A549 (cell line): ENCODE measurements around the gene TYW1B. TPM values are rescaled to one million over a fixed set of nuclear protein-coding genes. Genes with fewer than 3 reads are reported as not detected.
A peak's percentile ranks its signal among the peaks of the same experiment; 100 is the strongest.
"Not testable (repeated sequence)": the region's sequence is repeated elsewhere in the genome, so short reads cannot be mapped to it uniquely, and the experiment has no call there.

Experiments
- ATAC-seq, 2 experiments: fragments of 200-7000 bp in 1 of 2; fragments of >200 bp in 1 of 2; cut with Nextera tagmentation in 1 of 2; cut with Tn5 transposase in 1 of 2; 3 replicates each; pipeline versions ENCODE4 v1.8.0 to v1.9.1; 2018 to 2020; ENCODE audit warnings: mild to moderate bottlenecking in 1 of 2, moderate library complexity in 1 of 2
- CTCF ChIA-PET: fragments of 300-600 bp; sonication (Branson Sonifier 250); formaldehyde crosslinking; extraction: SDS; loops from one replicate; lab custom pipeline; 2021; ENCODE audit warnings: antibody characterized with exemption, inconsistent platforms; lab: Yijun Ruan, JAX
- POLR2A ChIA-PET: fragments of 350-600 bp; formaldehyde crosslinking; extraction: SDS; loops from one replicate; lab custom pipeline; 2021; ENCODE audit warnings: antibody characterized with exemption, inconsistent platforms; lab: Yijun Ruan, JAX
- DNase-seq, 2 experiments: peaks; one replicate each; pipeline versions ENCODE4 v3.0.0 to v3.0.0-alpha.2; 2011 to 2016; ENCODE audit warnings: low read depth in 1 of 2, low spot score in 1 of 2
- FAIRE-seq: peaks from 2 replicates; lab custom pipeline; 2011; peaks lifted over from hg19 to GRCh38; lab: Jason Lieb, UNC
- H3K27ac ChIP-seq, 2 experiments: fragments of >200 bp; sonication (Bioruptor Twin); formaldehyde crosslinking; 3 replicates each; pipeline ENCODE4 v1.5.1; 2016 to 2017
- H3K4me1 ChIP-seq: fragments of >200 bp; sonication (Bioruptor Twin); formaldehyde crosslinking; 3 replicates; pipeline ENCODE4 v1.6.1; 2016
- H3K4me2 ChIP-seq: fragments of >200 bp; sonication (Bioruptor Twin); formaldehyde crosslinking; 3 replicates; pipeline ENCODE4 v1.6.1; 2016
- H3K4me3 ChIP-seq: fragments of >200 bp; sonication (Bioruptor Twin); formaldehyde crosslinking; 3 replicates; pipeline ENCODE4 v1.5.1; 2016
- H3K9me3 ChIP-seq: fragments of >200 bp; sonication (Bioruptor Twin); formaldehyde crosslinking; 3 replicates; pipeline ENCODE4 v1.6.1; 2016
- ATOH8 ChIP-seq: fragments of 250-450 bp; sonication (Bioruptor Pico); IDR thresholded peaks from 2 replicates; pipeline ENCODE4 v1.5.0; 2020; ENCODE audit warnings: low read depth, mild to moderate bottlenecking, moderate library complexity
- BCL3 ChIP-seq: fragments of >200 bp; sonication (Bioruptor Twin); formaldehyde crosslinking; IDR thresholded peaks from 3 replicates; pipeline ENCODE4 v1.6.1; 2016
- CHD2 ChIP-seq: fragments of 150-350 bp; IDR thresholded peaks from 2 replicates; pipeline ENCODE4 v1.6.1; 2014; ENCODE audit warnings: low read length; ENCODE audit not compliant: partially characterized antibody
- E2F6 ChIP-seq: IDR thresholded peaks from 2 replicates; pipeline ENCODE4 v1.6.1; 2012; ENCODE audit warnings: low read depth, borderline replicate concordance
- EHF ChIP-seq: fragments of 250-450 bp; sonication (Bioruptor Pico); IDR thresholded peaks from 2 replicates; pipeline ENCODE4 v1.5.0; 2020; ENCODE audit warnings: mild to moderate bottlenecking
- EP300 ChIP-seq, 2 experiments: fragments of >200 bp; sonication (Bioruptor Twin); formaldehyde crosslinking; IDR thresholded peaks; 2 replicates in 1 of 2; 3 replicates in 1 of 2; pipeline ENCODE4 v1.6.1; 2016 to 2017
- HEYL ChIP-seq: fragments of 250-450 bp; sonication (Bioruptor Pico); IDR thresholded peaks from 2 replicates; pipeline ENCODE4 v1.8.0; 2021; ENCODE audit warnings: mild to moderate bottlenecking, moderate library complexity
- JUN ChIP-seq, 2 experiments: fragments of >200 bp; sonication (Bioruptor Twin); formaldehyde crosslinking; IDR thresholded peaks; 2 replicates in 1 of 2; 3 replicates in 1 of 2; pipeline ENCODE4 v1.6.1; 2016 to 2017
- MYC ChIP-seq: IDR thresholded peaks from 2 replicates; pipeline ENCODE4 v1.6.1; 2012; ENCODE audit warnings: mild to moderate bottlenecking, inconsistent platforms, low read length, improper control_type of control experiment, borderline replicate concordance
- NFE2L2 ChIP-seq: fragments of 150-350 bp; conservative IDR thresholded peaks from 2 replicates; pipeline ENCODE4 v1.6.1; 2014; ENCODE audit warnings: low read length
- NR3C1 ChIP-seq: fragments of >200 bp; sonication (Bioruptor Twin); formaldehyde crosslinking; IDR thresholded peaks from 3 replicates; pipeline ENCODE4 v1.6.1; 2017
- PBX3 ChIP-seq: IDR thresholded peaks from 2 replicates; pipeline ENCODE4 v1.6.1; 2012
- POLR2A ChIP-seq: IDR thresholded peaks from 2 replicates; pipeline ENCODE4 v1.6.1; 2012; ENCODE audit warnings: mild to moderate bottlenecking, low read length
- POLR2AphosphoS2 ChIP-seq: conservative IDR thresholded peaks from 2 replicates; pipeline ENCODE4 v1.6.1; 2012; ENCODE audit warnings: low read length, improper control_type of control experiment, inconsistent platforms
- USF2 ChIP-seq: fragments of 450-650 bp; IDR thresholded peaks from 2 replicates; pipeline ENCODE4 v1.6.1; 2014; ENCODE audit warnings: antibody characterized with exemption
- ZSCAN20 ChIP-seq: fragments of 250-450 bp; sonication (Bioruptor Pico); IDR thresholded peaks from 2 replicates; pipeline ENCODE4 v1.8.0; 2022; ENCODE audit warnings: mild to moderate bottlenecking, moderate library complexity
- WGBS: methylation state at CpG from one replicate; pipeline ENCODE4 v1.1.6; 2017; ENCODE audit errors: missing lambda C conversion rate; 5-methylcytosine and 5-hydroxymethylcytosine counted together
- polyA plus RNA-seq, 4 experiments: library from polyadenylated mRNA; depleted of rRNA in 3 of 4; stranded (reverse); fragments of >200 nt; fragmentation: RNase III in 1 of 4; extraction: RNeasy Plus Mini Kit Qiagen cat#74134 plus additional on column Dnase treatment in 1 of 4; gene quantifications; 2 replicates in 3 of 4; 3 replicates in 1 of 4; pipeline ENCODE4 v1.2.3, GENCODE V29; 2011 to 2017

Gene TYW1B
- polyA plus RNA-seq, 2 of the 4 experiments (the other 2 are of a cell fraction): 2.7 to 4.6 TPM

- no peak for FAIRE-seq
- POLR2A ChIA-PET: no interaction called here
- WGBS: 95% methylated on average over 8 of the region's 8 CpGs
- no peak for ATAC-seq
- CTCF ChIA-PET: no interaction called here
- no peaks in the 10 kb centered on the region for H3K4me1 ChIP-seq
- H3K27ac ChIP-seq: no peak overlapping the region
- TF ChIP-seq MYC (no peak), USF2 (no peak), HEYL (no peak), EP300 (IDR thresholded peaks at IDR 0.05) (no peak), POLR2A (no peak), POLR2AphosphoS2 (no peak), JUN (IDR thresholded peaks at IDR 0.05) (no peak), CHD2 (no peak), ATOH8 (no peak), NFE2L2 (no peak), NR3C1 (no peak), E2F6 (no peak), BCL3 (no peak), ZSCAN20 (CRISPR knock-in tag) (no peak), EHF (CRISPR knock-in tag) (no peak), PBX3 (no peak)
- no peaks in the 10 kb centered on the region for H3K9me3 ChIP-seq
- no peak overlapping the region for H3K4me2 ChIP-seq
- no peak overlapping the region for H3K4me3 ChIP-seq
- DNase-seq: no peak
Measured at GRCh38 chr7:72622532-72622931, 205.5 kb downstream of the TYW1B start.

GRCh38 chr7:72621761-72622187 lies 206.2 kb downstream of the TYW1B start:
- H3K27ac ChIP-seq, H3K9me3 ChIP-seq, ATAC-seq, CTCF ChIA-PET, H3K4me1 ChIP-seq, H3K4me2 ChIP-seq, H3K4me3 ChIP-seq, DNase-seq, POLR2A ChIA-PET: not testable (repeated sequence)
- peak; percentile 56 for FAIRE-seq
- WGBS: 62% methylated on average over 3 of the region's 3 CpGs

- POLR2A ChIA-PET, H3K4me1 ChIP-seq, CTCF ChIA-PET, H3K27ac ChIP-seq, H3K4me2 ChIP-seq, FAIRE-seq, H3K4me3 ChIP-seq, H3K9me3 ChIP-seq, DNase-seq, ATAC-seq: not testable (repeated sequence)
- 75% methylated on average over 2 of the region's 2 CpGs for WGBS
Measured at GRCh38 chr7:72620923-72621322, 207.1 kb downstream of the TYW1B start.

GRCh38 chr7:72618435-72619180 lies 209.4 kb downstream of the TYW1B start:
- POLR2A ChIA-PET, DNase-seq, CTCF ChIA-PET, FAIRE-seq, H3K27ac ChIP-seq, H3K9me3 ChIP-seq, H3K4me3 ChIP-seq, H3K4me1 ChIP-seq, H3K4me2 ChIP-seq, ATAC-seq: not testable (repeated sequence)
- WGBS: 69% methylated on average over 11 of the region's 11 CpGs

- FAIRE-seq, CTCF ChIA-PET: not testable (repeated sequence)
- WGBS: 74% methylated on average over 5 of the region's 5 CpGs
Measured at GRCh38 chr7:72609761-72610160, 218.2 kb downstream of the TYW1B start.

GRCh38 chr7:72607988-72608387 lies 220.0 kb downstream of the TYW1B start:
- DNase-seq, H3K4me2 ChIP-seq, CTCF ChIA-PET, FAIRE-seq, POLR2A ChIA-PET, H3K4me1 ChIP-seq, H3K4me3 ChIP-seq, H3K27ac ChIP-seq, ATAC-seq, H3K9me3 ChIP-seq: not testable (repeated sequence)

More at GRCh38 chr7:72609761-72610160, 218.2 kb downstream of the TYW1B start:
- H3K9me3 ChIP-seq, H3K4me2 ChIP-seq, H3K27ac ChIP-seq, H3K4me1 ChIP-seq, POLR2A ChIA-PET, H3K4me3 ChIP-seq, ATAC-seq, DNase-seq: not testable (repeated sequence)
